ENCODE data around the gene EIF2B5. TPM values are rescaled to one million over a fixed set of nuclear protein-coding genes. Genes with fewer than 3 reads are reported as not detected.
"Not testable (repeated sequence)": the region's sequence is repeated elsewhere in the genome, so short reads cannot be mapped to it uniquely, and the experiment has no call there.

EIF2B5 gene
- total RNA-seq, 1 donor = 30.7 TPM

DNA sequence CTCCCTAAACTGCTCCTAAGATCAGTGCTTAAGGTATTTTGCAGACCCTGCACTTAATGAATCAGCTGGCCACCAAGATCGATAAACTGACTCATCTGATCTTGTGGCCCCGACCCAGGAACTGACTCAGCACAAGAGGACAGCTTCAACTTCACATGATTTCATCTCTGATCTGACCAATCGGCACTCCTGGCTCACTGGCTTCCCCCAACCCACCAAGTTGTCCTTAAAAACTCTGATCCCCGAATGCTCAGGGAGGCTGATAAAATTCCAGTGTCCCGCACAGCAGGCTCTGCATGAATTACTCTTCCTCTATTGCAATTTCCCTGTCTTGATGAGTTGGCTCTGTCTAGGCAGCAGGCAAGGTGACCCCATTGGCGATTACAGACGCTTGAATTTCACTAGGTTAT is 24.8 kb upstream of the EIF2B5 start:
- no peak for TF ChIP-seq CTCF (IDR thresholded peaks at IDR 0.05; ENCODE audit: insufficient read depth, low read depth, low read length)
- DNase-seq (ENCODE audit: low read depth) = peak; percentile 19
- H3K4me3 ChIP-seq (ENCODE audit: low read depth, low read length) = no peak overlapping the region

DNA sequence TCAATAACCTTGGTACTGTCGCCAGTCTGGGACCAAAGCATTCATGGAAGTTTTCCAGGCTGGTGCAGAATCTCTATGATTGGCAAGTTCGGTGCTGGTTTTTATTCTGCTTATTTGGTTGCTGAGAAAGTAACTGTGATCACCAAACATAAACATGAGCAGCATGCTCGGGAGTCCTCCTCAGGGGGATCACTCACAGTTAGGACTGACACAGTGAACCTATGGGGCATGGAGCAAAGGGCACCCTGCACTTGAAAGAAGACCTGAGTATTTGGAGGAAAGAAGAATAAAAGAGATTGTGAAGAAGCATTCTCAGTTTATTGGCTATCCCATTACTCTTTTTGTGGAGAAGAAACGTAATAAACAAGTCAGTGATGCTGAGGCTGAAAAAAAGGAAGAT is 19.1 kb upstream of the EIF2B5 start:
- no peak for TF ChIP-seq CTCF (IDR thresholded peaks at IDR 0.05; ENCODE audit: insufficient read depth, low read depth, low read length)
- no peak overlapping the region for H3K4me3 ChIP-seq (ENCODE audit: low read depth, low read length)
- DNase-seq (ENCODE audit: low read depth) = no peak

GRCh38 chr3:184117636-184118035 is 17.5 kb upstream of the EIF2B5 start:
- TF ChIP-seq CTCF (IDR thresholded peaks at IDR 0.05; ENCODE audit: insufficient read depth, low read depth, low read length) = no peak
- DNase-seq (ENCODE audit: low read depth) = no peak

DNA sequence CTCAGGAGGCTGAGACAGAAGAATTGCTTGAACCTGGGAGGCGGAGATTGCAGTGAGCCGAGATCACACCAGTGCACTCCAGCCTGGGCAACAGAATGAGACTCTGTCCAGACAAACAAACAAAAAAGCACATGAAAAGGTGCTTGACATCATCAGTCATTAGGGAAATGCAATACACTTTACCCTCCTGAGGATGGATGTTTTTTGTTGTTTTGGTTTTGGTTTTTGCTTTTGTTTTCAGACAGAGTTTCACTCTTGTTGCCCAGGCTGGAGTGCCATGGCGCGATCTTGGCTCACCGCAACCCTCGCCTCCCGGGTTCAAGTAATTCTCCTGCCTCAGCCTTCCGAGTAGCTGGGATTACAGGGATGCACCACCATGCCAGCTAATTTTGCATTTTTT is 14.1 kb upstream of the EIF2B5 start:
- DNase-seq (ENCODE audit: low read depth); H3K4me3 ChIP-seq (ENCODE audit: low read depth, low read length): not testable (repeated sequence)

More at GRCh38 chr3:184117636-184118035, 17.5 kb upstream of the EIF2B5 start:
- H3K4me3 ChIP-seq (ENCODE audit: low read depth, low read length) = no peak overlapping the region

- DNase-seq (ENCODE audit: low read depth) = peak; percentile 13
- no peak overlapping the region for H3K4me3 ChIP-seq (ENCODE audit: low read depth, low read length)
- no peak for TF ChIP-seq CTCF (IDR thresholded peaks at IDR 0.05; ENCODE audit: insufficient read depth, low read depth, low read length)
Measured at GRCh38 chr3:184126006-184126405, 9.2 kb upstream of the EIF2B5 start.

- peak; percentile 49 for TF ChIP-seq CTCF (IDR thresholded peaks at IDR 0.05; ENCODE audit: insufficient read depth, low read depth, low read length)
- DNase-seq (ENCODE audit: low read depth) = peak; percentile 58
Measured at GRCh38 chr3:184129012-184129411, 6.1 kb upstream of the EIF2B5 start.

GRCh38 chr3:184132945-184133344 is 2.2 kb upstream of the EIF2B5 start:
- H3K4me3 ChIP-seq (ENCODE audit: low read depth, low read length) = no peak overlapping the region
- no peak for DNase-seq (ENCODE audit: low read depth)
- no peak for TF ChIP-seq CTCF (IDR thresholded peaks at IDR 0.05; ENCODE audit: insufficient read depth, low read depth, low read length)

More at GRCh38 chr3:184129012-184129411, 6.1 kb upstream of the EIF2B5 start:
- H3K4me3 ChIP-seq (ENCODE audit: low read depth, low read length) = no peak overlapping the region

Data from fibroblast of villous mesenchyme (primary cell).